HG03135 (cell line): ENCODE results near the gene DROSHA.

ENCODE experiments used
- ATAC-seq: cut with Tn5 transposase; IDR thresholded peaks from one replicate; pipeline ENCODE4 v1.9.1; 2021; ENCODE audit warnings: mild to moderate bottlenecking, moderate library complexity; ENCODE audit not compliant: unreplicated experiment

Gene DROSHA

DNA sequence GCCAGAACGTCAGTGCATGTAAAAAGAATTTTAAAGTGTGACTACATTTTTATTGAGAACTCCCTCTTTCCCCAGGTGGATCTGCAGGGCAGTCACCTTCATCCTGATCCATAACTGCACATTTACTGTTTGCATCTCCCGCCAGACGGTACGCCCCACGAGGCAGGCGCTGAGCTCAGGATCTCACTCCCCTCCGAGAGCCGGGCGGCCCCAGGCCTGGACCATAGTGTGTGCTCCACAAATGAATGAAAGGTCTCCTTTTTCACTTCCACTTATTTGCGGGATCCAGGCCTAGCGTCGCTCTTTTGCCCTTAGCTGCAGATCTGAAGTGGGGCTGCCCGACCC is 378 bp downstream of the DROSHA start:
- peak; percentile 44 for ATAC-seq

DNA sequence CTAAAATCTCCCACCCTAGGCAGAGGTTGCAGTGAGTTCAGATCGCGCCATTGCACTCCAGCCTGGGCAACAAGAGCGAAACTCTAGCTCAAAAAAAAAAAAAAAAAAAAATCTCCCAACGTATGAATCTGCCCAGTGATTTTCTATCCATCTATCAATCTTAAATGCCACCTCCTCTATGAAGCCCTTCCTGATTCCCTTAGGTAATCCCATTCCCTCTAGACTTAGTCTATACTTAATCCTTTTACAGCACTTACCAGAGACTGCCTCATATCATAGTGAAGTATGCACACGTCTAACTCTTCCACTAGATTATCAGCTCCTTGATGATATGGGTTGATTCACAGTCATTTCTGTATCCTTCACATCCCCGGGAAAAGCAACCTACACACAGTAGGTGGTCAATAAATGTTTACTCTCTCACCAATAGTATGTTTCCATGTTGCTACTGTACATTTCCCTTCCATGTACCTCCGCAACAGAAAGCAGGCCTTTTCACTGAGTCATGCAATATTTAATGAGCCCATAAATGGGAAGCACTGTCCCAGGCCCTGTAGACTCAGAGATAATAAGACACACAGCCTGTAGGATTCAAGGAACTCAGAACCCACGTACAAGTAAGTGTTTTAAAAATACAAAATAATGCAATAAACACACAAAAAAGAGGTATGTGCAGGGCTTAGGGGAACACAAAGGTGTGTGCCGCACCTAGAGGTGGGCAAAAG is 1.2 kb downstream of the DROSHA start:
- ATAC-seq: no peak

DNA sequence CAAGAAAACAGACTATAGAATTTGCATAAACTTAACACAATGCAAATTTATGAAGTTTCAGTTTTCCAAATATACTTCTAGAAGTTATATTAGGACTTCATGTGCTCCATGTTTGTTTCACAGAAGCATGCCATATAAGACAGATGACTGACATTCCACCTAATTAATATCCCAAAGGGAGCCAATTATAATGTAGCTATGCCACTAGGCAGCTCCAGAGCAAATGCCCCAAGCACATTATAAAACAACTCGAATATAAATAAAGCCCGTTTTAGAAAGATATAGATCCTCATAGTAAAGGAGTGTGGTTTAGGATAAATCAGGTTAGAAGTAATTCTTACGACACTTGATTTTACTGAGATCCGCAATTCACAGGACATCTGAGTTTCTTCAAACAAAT is 8.9 kb downstream of the DROSHA start:
- no peak for ATAC-seq

DNA sequence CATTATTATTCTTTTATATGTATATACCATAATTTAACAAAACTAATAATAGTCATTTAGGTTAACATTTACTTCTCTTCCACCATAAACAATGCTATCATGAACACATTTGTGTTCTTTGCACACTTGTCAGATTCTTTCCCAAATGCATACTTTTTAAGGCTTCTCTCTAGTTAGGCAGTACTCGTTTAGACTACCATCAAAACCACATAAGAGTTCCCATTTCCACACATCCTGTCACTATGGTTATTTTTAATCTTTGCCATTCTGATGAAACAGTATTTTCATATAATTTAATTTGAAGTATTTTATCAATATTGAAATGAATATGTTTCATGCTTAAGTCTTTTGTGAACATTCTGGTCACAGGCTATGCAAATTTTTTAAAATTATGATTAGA is 15.1 kb downstream of the DROSHA start:
- no peak for ATAC-seq

- ATAC-seq: no peak
Observed at GRCh38 chr5:31511305-31511704, 20.6 kb downstream of the DROSHA start.

- no peak for ATAC-seq
Observed at GRCh38 chr5:31504529-31504928, 27.4 kb downstream of the DROSHA start.

- ATAC-seq: no peak
Observed at GRCh38 chr5:31502506-31502905, 29.4 kb downstream of the DROSHA start.

- no peak for ATAC-seq
Observed at GRCh38 chr5:31500256-31500655, 31.6 kb downstream of the DROSHA start.

GRCh38 chr5:31496891-31497290 is 35.0 kb downstream of the DROSHA start:
- ATAC-seq: no peak

DNA sequence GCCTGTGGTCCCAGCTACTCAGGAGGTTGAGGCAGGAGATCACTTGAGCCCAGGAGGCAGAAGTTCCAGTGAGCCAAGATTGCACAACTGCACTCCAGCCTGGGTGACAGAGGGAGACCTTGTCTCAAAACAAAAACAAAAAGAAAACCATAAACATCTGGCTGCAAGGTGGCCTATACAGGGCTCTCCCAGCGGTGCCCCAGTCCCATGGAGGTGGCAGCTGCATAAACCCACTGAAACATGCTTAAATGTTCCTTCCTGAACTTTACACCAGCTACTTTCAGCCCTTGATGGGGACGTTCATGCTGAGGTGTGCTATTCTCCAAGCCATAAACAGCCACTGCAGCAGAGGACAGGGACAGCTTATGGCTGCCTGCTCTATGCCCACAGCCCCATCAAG is 35.6 kb downstream of the DROSHA start:
- ATAC-seq: no peak

GRCh38 chr5:31495336-31495735 is 36.6 kb downstream of the DROSHA start:
- ATAC-seq: no peak

DNA sequence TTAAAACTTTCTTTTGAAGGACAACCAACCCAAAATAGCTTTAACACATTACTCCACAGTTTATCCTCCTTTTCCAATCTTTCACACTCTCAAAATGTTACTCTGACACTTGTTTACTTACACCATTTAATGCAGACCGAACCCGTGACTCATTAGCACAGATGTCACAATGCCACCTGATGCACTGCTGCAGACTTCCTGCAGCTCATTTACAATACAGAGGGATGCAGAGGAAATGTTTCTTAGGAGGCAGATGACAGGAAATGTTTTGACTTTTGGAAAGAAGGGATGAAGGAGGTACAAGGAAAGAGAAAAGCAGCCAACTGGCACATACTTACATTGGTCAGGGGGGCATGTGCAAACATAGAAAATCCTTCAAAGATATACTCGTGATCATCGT is 39.0 kb downstream of the DROSHA start:
- ATAC-seq: no peak

DNA sequence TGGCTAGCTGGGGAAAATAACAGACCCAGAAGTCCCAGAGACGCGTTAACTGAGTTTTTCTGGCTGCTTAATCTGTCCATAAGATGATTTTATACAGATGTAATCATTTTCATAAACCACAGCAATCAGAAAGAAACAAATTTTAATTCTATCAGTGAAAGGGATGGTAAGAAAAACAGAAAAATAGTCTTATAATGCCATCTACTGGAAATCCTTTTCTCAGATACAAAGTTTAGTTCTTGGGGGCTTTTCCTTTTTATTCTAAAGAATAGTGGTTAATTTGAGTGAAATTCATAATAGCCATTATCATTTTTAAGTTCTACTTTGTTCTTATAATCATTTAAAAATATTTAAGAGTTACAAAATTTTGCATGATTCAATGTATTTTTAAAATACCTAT is 44.4 kb downstream of the DROSHA start:
- no peak for ATAC-seq

DNA sequence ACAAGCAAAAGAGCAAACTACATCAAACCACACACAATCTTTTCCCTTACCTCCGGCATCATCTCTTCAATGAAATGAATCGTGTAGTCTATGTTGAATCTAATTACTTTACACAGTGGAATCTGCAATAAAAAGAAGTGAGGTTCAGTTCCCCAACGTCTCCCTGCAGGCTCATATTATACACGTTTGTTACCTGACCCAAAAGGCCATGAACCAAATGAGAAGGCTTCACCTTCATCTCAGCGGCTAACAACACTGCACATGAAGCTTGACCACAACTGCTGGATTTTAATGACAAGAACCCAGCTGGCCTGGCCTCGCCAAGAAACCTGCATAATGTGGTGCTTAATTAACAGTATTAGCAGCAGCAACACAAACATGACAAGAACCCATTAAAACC is 45.5 kb downstream of the DROSHA start:
- no peak for ATAC-seq

GRCh38 chr5:31485376-31486207 is 46.3 kb downstream of the DROSHA start:
- no peak for ATAC-seq

DNA sequence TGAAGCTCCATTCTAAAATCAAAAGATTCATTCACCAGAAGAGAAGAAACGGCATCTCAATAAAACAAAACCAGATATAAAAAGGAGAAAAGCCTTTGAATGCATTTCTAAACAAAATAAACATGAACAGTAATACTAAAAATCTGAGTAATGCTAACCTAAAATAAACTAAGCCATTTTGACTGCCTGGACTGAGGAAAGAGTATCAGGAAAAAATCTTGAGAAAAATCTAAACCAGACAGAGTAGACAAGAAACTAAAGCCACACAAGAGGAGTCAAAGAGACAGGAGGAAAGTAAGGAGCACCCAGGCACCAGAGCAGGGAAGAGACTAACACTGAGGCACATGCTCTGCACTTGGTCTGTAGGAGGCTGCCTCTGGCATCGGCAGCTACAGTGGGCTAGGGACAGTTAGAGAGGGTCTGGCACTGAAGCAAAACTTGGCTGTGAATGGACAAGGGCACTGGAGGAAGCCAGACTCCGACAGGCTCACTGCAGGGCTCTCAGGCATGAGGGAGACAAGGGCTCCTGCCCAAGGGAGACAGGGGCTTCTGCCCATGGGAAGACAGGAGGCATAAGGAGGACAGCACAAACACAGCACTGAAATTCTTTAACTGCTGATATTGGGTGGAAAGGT is 50.2 kb downstream of the DROSHA start:
- no peak for ATAC-seq

DNA sequence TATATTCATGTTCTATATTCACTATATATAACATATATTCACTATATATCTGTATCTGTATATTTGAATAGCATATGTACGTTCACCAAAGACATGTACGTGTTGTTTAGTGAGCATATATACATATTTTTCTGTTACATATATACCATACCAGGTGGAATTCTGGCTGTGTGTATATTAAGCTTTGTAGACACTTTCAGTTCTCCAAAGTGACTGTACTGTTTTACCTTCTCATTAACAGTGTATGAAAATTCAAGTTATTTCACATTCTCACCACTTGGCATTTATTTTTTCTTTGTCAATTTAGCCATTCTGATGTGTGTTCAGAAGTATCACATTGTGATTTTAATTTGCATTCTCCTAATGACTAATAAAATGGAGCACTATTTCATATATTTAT is 52.2 kb downstream of the DROSHA start:
- ATAC-seq: no peak

GRCh38 chr5:31478901-31479300 is 53.0 kb downstream of the DROSHA start:
- no peak for ATAC-seq

GRCh38 chr5:31477971-31478370 is 53.9 kb downstream of the DROSHA start:
- ATAC-seq: no peak

- no peak for ATAC-seq
Observed at GRCh38 chr5:31477516-31477915, 54.4 kb downstream of the DROSHA start.

DNA sequence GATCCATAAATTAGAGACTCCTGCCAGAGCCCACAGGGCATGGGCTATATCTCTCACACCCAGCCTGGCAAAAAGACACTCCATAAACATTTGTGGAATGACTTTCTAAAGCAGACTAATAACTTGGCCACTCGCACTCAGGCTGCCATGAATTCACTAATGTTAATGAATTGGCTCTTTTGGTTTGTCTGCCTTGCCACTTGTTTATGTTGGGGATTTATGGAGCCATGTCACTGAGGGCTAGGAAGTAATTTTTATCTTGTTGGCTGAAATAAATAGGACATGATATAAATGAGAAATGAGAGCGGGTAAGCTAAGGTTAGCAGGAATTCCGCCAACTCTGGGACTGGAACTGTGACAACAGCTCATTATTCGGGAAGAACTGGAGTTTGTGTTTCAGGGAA is 55.2 kb downstream of the DROSHA start:
- no peak for ATAC-seq

DNA sequence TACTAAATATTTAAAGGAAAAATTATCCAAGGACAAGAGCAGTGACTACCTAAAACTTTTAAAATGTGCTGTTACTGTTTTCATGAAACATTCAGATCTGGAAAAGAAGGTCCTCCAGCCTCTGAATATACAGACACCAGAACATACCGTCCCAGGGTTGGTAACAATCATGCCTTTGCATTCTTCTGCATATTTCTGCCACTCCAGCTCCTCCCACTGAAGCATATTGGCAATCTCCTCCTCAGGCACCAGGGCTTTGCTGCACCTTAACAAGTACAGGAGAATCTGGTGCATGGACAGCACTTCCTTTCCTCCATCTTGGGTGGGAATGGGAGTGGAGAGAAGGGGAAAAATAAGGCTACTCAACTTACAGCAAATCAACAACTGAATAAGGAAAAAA is 60.0 kb downstream of the DROSHA start:
- no peak for ATAC-seq
